GM18499 (cell line): ENCODE results near the gene DEPDC7.
"Not testable (repeated sequence)": the region's sequence is repeated elsewhere in the genome, so short reads cannot be mapped to it uniquely, and the experiment has no call there.

Source experiments
- ATAC-seq: cut with Tn5 transposase; IDR thresholded peaks from one replicate; pipeline ENCODE4 v1.9.1; 2021; ENCODE audit warnings: moderate number of reproducible peaks; ENCODE audit not compliant: insufficient read depth, unreplicated experiment

Gene DEPDC7

DNA sequence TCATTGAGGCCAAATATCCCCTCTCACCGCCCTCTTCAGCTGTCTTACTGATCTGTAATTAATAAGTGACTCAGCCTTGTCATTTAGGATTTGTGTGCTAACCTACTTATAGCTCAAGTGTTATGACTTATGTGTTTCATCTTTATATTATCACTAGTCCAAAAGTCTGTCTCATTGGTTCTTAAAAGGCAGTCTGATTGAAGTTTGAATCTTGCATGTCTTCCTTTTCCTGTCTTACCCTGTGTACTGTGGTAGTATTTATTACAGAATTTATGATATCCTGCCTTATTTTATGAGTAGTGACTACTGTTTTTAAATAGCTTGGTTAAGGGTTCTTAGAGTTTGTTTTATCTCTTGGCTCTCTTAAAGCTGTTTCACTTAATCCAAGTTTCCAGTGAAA is 6.3 kb downstream of the DEPDC7 start:
- no peak for ATAC-seq

DNA sequence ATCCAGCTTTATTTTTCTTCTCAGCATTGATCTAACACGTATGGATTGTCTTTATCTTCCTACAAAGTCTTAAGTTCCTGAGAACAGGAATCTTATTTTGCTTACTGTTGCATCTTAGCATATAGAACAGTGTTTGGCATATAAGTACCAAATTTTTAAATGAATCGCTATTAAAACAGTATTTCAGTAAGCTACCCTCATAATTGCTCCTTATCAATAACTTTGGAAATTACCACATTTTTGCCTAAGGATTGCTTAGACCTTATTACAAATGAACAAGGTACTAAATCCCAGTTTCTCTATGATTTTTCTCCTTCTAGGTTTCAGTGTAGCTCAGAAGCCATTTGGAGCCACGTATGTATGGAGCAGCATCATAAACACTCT is 9.7 kb downstream of the DEPDC7 start:
- no peak for ATAC-seq

DNA sequence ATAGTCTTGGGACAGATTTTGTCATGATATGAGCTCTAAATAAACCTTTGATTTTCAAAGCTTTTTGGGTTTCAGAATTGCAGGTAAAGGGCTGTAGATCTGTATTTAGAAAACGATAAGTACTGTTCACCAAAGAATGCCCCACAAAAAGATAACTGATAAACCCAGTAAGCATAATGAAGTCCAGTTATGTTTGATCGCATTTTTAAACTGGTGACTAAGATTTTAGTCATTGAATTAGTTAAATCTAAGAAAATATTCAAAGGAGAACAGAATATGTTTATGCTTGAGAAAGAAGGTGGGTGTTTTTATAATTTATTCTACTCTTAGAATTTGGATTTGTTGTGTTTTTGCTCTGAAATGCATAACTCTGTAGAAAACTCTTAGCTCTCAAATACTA is 11.6 kb downstream of the DEPDC7 start:
- no peak for ATAC-seq

DNA sequence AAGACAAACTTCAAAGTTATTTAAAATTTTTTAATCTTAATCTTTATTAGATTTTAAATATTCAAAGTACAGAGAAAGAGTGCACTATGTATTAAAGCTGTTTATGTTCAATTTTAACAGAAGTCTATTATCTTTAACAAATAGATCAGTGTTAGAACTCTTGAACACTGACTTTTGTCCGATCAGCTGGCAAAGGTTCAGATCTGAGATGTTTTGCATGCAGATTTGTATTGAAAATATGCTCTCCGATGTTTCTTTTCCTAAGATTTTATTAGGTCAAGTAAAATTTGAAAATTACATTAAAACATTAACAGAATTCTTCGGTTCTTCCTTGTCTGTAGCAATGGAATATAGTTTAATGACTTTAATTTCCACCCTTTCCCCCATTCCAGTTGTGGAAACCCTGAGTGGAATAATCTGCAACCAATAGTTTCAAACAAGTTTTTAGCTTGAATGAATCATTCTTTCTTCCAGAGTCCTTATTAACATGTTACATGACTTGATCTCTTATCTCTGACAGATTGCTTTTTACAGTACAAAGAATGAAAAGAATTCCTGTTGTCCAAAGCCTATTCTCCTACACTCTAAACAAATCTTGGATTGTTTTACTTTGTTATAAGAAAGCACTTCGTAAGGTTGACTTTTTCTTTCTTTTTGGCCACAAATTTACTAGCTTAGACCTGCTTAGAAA is 12.3 kb downstream of the DEPDC7 start:
- ATAC-seq, result no peak

DNA sequence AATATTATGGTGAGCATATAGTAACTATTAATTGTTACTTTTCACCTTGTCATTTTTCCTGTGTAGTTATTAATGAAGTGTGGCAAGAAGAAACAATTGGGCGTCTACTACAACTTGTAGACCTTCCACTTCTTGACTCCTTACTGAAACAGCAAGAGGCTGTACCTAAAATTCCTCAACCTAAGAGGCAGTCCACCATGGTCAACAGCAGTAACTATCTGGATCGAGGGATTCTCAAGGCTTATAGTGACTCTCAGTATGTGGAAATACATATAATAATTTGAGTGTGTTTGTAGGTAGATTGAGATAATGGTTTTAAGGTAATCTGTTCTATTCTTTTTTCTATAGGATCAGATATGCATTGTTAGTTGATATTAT is 12.8 kb downstream of the DEPDC7 start:
- no peak for ATAC-seq

DNA sequence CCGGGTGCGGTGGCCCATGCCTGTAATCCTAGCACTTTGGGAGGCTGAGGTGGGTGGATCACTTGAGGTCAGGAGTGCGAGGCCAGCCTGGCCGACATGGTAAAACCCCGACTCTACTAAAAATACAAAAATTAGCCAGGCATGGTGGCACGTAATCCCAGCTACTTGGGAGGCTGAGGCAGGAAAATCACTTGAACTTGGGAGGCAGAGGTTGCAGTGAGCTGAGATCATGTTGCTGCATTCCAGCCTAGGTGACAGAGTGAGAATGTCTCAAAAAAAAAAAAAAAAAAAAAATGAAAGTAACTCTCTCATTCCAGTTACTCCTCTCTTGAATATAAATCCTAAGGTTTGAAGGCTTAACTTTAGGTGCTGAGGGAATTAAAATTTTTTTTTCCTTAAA is 13.5 kb downstream of the DEPDC7 start:
- not testable (repeated sequence) for ATAC-seq

DNA sequence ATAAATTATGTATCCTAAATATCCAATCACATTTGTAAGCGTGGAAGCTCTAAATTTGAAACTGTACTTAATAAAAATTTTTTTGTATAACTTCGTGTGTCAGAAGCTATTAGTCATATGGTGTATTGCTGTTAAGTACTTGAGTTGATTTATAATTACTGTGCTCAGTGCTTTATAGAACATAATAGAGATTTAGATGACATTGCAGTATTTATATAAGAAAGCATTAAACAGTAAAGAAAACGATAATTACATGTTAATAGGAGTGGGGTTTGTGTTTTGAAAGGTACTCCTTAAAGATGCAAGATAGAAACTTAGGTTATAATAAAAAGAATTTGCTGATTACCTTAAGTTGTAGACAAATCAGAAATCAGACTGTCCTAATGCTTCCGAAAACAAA is 17.8 kb downstream of the DEPDC7 start:
- ATAC-seq, result no peak

DNA sequence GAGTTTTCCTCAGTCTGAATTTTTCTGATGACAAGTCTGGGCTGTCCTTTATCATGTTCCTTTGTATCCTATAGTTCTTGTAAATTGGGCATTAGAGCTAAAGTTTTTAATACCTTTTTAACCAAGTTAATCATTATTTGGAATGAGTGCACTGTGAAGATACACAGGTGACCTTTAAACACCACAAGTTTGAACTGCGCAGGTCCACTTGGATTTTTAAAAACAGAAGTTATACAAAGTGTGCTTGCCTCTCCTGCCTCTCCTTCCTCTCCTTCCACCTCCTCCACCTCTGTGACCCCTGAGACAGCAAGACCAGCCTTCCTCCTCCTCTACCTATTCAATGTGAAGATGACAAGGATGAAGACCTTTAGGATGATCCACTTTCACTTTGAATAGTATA is 19.3 kb downstream of the DEPDC7 start:
- no peak for ATAC-seq

DNA sequence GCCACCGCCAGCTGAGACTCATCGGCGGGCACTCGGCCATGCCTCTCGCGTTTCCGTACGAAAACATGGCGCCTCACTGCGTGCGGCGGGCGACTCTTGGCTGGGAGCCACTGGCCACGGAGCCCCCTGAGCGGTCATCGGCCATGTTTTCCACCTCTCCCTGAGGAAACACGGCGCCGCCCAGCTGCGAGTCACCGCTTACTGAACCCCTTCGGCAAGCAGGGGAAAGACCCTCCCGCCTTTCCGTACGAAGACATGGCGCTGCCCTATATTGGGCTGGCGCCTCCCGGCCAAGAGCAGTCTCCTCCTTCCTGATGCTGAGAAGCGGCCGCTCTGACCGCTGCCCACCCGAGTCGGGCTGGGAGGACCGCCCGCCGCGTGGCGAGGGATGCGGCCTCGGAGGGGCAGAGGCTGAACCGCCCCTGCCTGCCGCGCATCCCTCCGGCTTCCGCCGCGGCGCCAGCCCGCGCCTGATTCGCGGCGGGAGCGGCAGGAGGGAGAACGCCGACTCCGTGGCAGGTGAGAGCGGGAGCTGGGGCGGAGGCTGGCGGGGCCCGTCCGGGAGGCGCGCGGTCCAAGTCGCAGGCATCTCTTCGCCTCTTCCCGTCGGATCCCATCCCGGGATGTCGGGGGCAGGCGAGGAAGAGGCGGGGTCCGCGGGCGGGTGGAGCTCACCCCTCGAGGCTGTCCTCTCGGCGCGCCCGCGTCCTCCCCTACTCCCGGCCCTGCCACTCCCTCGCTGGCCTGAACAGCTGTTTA is 23.8 kb downstream of the DEPDC7 start, which contains the start of gene TCP11L1:
Gene TCP11L1 (plus strand): TSS at position 299 of the 759 bp plus-strand sequence. CDS start 4,202 bp downstream, outside the sequence.
- peak; percentile 72 for ATAC-seq

DNA sequence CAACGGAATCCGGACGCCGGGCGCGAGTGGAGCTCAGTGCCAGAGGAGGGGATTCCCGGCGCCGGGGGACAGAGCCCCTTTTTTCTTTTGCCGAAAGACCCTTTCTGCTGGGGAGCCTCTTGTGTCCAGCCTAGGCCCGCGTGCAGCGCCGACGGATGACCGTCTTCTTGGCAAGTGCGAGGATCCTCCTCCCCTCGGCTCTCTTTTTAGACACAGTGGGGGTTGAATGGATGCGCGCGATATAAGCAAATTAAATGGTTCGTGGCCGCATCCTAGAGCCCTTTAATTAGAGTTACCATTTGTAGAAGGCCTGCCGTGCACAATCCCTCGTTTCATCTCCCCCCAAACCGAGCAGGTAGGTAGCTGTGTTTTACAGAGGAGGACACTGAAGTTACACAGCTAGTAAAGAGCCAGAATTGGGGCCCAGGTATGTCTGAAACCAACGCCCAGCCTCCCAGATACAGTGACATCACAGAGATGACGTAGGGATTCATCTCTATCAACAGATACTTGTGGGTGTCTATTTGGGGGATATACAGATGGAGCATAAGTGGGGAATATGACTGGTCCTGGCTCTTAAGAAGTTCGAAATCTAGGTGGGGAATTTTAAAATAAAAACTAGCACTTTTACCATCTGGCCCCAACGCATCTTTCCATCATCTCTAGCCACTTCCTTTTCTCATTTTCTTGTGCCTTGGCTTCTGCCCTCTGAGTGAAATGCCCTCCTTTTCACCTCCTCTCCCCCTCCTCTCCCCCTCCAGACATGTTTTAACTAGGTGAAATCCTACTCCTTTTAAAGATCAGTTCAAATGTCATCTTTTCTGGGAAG is 24.6 kb downstream of the DEPDC7 start:
- ATAC-seq, result no peak

DNA sequence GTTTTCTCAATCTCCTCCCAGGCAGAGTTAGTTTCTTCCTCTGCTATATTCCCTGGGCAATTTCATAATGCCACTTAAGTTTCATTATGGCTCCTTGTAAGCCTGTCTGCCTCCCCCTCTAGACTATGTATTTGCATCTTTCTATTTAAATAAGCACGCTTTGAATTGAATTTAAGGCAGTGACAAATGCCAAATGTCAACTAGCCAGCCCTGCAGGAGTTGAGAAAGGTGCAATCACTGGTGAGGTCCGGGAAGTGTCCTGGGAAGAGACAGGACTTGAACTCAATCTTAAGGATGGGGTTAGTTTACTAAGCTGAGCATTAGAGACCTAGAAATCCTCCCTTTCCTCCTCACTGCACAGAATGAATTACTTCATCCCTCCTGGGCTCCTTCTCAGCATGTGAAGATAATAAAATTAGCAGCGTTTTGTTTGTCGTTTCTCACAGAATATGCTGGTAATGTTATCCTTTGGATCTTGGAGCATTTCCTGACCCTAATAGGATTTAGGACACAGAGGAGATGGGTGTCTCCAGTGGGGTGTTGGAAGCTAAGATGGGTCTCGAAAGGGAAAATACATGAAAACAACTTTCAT is 25.3 kb downstream of the DEPDC7 start:
- no peak for ATAC-seq

DNA sequence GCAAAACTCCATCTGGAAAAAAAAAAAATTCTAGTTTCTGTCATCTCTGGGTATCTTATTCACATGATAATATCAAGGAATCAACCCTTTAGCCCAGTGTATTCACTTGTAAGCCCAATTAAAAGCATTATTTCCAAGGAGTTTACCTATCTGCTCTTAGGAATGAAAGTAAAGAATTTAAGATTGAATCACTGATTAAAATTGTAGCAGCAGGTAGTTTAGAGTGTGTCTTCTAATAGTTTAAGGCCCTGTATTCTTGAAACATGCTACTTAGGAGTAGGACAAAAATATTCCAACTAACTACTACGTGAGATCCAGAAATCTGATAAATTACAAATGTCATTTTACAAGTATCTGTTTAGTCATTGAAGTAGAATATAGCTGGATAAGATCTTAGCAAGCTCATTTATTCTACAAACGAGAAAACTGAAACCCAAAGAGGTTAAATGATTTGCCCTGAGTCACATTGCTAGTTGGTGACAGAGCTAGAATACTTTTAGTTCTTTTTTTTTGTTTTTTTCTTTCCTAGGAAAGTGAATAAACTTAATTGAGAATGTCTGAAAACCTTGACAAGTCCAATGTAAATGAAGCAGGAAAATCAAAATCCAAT is 27.6 kb downstream of the DEPDC7 start:
- no peak for ATAC-seq

DNA sequence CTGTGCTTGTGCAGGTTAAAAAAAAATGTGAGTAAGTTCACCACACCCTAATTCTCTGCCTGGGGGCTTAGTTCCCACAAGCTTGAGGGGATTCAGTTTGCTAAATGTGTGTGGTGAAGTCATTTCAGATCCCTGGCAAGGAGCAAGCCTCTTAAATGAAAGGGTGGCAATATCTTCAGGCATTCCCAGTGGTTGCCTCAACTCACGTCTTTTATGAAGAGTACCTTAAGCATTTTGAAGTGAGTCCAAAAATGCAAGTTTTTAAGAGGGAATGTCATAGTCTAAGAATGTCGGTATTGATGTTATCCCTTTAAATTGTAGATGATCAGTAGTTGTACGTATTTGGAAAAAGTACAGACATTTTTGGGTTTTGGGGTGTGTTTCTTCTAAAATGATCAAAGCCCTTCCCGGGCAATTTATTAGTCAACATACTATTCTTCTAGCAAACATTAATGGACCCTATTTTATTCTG is 28.6 kb downstream of the DEPDC7 start:
- no peak for ATAC-seq

DNA sequence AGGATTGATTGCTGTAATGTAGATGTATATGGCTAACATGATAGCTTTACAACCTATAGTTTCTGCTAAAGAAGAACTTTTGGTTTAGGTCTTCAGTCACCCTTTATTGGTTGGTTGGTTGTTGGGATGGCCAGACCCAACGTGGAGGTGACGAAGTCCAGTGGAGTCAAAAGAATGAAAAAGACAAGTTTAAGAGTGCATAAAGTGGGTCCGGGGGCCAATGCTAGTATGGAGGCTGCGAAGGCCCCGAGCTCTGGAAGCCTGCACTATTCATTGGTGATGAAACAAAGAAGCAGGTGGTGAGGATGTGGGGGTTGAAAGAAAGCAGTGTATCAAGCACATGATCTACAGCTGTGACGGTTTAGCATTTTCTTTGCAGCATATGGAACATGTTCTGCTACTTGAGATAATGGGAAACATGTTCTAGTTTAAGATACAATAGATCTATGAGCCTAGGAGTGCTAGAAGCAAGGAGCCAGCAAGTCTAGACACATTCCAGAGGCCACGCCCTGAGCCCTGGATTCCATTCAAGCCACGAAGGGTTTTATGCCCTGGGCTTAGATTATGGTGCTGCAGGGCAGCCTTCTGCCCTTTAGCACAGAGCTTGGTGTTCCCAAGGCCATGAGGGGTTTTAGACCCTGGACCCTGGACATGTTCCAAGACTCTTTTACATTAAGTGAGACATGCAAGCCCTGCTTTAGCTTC is 30.0 kb downstream of the DEPDC7 start:
- no peak for ATAC-seq

DNA sequence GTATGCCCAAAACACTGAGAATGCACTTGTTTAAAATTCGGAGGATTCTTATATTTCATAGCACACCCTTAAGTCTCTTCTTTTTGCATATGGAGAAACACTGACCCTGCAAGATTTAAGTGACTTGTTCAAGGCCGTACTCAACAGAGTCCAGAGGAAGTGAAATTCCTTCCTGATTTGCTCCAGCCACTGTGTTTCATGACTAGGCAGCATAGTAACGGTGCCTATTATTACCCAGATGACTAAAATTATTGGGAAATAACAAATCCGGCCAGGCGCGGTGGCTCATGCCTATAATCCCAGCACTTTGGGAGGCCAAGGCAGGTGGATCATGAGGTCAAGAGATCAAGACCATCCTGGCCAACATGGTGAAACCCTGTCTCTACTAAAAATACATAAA is 33.0 kb downstream of the DEPDC7 start:
- ATAC-seq, result not testable (repeated sequence)

DNA sequence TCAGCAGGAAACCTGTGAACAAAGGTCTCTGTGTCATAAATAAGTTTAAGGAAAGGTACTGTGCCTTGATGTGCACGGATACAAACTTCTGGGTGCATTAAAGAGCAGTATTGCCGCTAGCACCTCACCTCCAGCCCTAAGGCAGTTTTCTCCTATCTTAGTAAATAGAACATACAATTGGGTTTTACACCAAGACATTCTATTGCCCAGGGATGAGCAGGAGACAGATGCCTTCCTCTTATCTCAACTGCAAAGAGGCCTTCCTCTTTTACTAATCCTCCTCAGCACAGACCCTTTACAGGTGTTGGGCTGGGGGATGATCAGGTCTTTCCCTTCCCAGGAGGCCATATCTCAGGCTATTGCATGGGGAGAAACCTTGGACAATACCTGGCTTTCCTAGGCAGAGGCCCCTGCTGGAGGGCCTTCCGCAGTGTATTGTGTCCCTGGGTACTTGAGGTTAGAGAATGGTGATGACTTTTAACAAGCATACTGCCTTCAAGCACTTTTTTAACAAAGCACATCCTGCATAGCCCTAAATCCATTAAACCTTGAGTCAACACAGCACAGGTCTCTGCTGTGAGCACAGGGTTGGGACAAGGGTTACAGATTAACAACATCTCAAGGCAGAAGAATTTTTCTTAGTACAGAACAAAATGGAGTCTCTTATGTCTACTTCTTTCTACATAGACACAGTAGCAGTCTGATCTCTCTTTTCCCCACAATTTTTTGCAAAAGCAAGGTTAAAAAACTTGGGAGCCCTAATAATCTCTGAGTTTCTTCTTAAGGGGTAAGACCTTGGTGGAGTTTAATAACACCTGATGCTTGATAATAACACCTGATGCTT is 34.1 kb downstream of the DEPDC7 start:
- ATAC-seq, result not testable (repeated sequence)

DNA sequence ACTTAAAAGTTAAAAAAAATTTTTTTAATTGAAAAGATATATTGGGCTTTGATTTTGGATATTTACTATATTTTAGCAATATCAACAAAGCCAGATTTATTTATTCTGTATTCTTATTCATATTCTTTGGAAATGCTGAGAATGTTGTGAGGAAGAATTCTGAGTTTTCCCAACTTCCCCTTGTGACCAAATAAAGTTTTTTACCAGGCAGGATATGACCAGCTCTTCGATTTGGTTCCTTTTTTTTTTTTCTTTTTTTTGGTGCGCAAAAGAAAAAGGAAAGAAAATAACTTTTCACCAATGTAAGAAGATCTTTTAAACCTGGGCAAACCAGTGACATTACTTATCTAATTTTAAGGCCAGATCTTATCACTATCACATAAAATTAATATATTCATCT is 36.6 kb downstream of the DEPDC7 start:
- ATAC-seq, result no peak

DNA sequence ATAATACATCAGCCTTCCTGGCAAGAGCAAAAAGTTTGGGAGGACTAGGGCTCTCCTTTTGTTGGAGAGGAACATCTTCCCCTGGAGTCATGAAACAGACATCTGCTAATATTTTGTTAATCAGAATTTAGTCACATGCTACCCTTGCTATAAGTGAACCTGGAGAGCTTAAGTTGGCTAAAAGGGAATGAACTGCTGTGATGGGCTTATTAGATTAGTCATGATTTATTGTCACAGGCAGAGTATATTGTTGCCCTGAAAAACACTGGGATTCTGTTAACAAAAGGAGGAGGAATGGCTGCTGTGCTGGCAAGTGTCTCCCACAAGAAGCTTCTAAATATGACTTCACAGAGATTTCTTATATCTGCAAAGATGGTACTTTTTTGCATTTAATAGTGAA is 39.7 kb downstream of the DEPDC7 start:
- ATAC-seq, result no peak

DNA sequence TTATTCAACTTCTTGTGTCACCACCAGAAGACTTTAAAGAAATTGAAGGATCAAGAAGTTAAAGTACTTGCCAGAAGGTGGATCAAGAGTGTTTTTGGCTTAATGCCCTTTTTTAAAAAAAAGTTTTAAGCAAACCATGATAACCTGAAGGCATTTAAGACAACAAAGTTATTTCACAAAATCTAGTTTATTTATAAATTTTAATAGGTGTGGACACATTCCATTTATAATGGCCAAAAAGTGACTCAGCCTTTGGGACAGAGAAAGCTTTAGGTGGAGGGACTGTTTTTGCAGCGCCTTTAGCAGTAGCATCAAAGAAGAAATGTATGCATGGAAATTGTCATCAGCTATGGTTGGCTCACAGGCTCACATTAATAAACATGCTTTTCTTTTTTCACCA is 41.6 kb downstream of the DEPDC7 start:
- ATAC-seq, result no peak
